Measurements from ENCODE around the gene TALDO1. TPM values are rescaled to one million over a fixed set of nuclear protein-coding genes. Genes with fewer than 3 reads are reported as not detected.

TALDO1 gene
- total RNA-seq, 6 experiments from 2014 or later: 102 to 184 (median 150) TPM

GRCh38 chr11:742156-742546 is 5.1 kb upstream of the TALDO1 start:
- Histone ChIP-seq H3K27me3 (no peaks in the 10 kb centered on the region), H3K27ac (no peak overlapping the region), H3K9me3 (no peaks in the 10 kb centered on the region), H3K4me1 (no peaks in the 10 kb centered on the region), H3K36me3 (no peaks in the 10 kb centered on the region), H3K4me3 (no peak overlapping the region)
- no CpG with 5 or more reads among the region's 3 CpGs for WGBS (ENCODE audit: insufficient coverage, low coverage, low lambda C conversion rate, missing lambda C conversion rate)
- intact Hi-C loops (cut with DNase I): no loop called here
- ATAC-seq (no peak), DNase-seq (no peak)
- no peak for TF ChIP-seq POLR2A (IDR thresholded peaks at IDR 0.05)
- TF ChIP-seq, protein P1, sequence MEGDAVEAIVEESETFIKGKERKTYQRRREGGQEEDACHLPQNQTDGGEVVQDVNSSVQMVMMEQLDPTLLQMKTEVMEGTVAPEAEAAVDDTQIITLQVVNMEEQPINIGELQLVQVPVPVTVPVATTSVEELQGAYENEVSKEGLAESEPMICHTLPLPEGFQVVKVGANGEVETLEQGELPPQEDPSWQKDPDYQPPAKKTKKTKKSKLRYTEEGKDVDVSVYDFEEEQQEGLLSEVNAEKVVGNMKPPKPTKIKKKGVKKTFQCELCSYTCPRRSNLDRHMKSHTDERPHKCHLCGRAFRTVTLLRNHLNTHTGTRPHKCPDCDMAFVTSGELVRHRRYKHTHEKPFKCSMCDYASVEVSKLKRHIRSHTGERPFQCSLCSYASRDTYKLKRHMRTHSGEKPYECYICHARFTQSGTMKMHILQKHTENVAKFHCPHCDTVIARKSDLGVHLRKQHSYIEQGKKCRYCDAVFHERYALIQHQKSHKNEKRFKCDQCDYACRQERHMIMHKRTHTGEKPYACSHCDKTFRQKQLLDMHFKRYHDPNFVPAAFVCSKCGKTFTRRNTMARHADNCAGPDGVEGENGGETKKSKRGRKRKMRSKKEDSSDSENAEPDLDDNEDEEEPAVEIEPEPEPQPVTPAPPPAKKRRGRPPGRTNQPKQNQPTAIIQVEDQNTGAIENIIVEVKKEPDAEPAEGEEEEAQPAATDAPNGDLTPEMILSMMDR (IDR thresholded peaks at IDR 0.05): no peak

GRCh38 chr11:742571-743201 is 4.6 kb upstream of the TALDO1 start:
- Histone ChIP-seq H3K36me3 (no peaks in the 10 kb centered on the region), H3K9me3 (no peaks in the 10 kb centered on the region), H3K4me1 (no peaks in the 10 kb centered on the region), H3K4me3 (no peak overlapping the region), H3K27me3 (no peaks in the 10 kb centered on the region), H3K27ac (no peak overlapping the region)
- 80% methylated on average over 2 of the region's 4 CpGs for WGBS (ENCODE audit: insufficient coverage, low coverage, low lambda C conversion rate, missing lambda C conversion rate)
- DNase-seq: no peak
- intact Hi-C loops (cut with DNase I): no loop called here
- no peak for ATAC-seq
- TF ChIP-seq POLR2A (IDR thresholded peaks at IDR 0.05): no peak
- TF ChIP-seq, protein P1 (IDR thresholded peaks at IDR 0.05): no peak

- no peaks in the 10 kb centered on the region for H3K27me3 ChIP-seq
- WGBS (ENCODE audit: insufficient coverage, low coverage, low lambda C conversion rate, missing lambda C conversion rate): 25% methylated on average over 1 of the region's 1 CpG
- H3K4me1 ChIP-seq: peaks cover 0 to 23% (median 5%) of the 10 kb centered on the region in 4 donors
- no peaks in the 10 kb centered on the region for H3K36me3 ChIP-seq
- DNase-seq: no peak
- no peaks in the 10 kb centered on the region for H3K9me3 ChIP-seq
- no peak overlapping the region for H3K27ac ChIP-seq
- intact Hi-C loops (cut with DNase I): no loop called here
- no peak overlapping the region for H3K4me3 ChIP-seq
- no peak for ATAC-seq
- TF ChIP-seq POLR2A (IDR thresholded peaks at IDR 0.05): no peak
- TF ChIP-seq, protein P1 (IDR thresholded peaks at IDR 0.05): no peak
Measured at GRCh38 chr11:745428-745827, 1.8 kb upstream of the TALDO1 start.

DNA sequence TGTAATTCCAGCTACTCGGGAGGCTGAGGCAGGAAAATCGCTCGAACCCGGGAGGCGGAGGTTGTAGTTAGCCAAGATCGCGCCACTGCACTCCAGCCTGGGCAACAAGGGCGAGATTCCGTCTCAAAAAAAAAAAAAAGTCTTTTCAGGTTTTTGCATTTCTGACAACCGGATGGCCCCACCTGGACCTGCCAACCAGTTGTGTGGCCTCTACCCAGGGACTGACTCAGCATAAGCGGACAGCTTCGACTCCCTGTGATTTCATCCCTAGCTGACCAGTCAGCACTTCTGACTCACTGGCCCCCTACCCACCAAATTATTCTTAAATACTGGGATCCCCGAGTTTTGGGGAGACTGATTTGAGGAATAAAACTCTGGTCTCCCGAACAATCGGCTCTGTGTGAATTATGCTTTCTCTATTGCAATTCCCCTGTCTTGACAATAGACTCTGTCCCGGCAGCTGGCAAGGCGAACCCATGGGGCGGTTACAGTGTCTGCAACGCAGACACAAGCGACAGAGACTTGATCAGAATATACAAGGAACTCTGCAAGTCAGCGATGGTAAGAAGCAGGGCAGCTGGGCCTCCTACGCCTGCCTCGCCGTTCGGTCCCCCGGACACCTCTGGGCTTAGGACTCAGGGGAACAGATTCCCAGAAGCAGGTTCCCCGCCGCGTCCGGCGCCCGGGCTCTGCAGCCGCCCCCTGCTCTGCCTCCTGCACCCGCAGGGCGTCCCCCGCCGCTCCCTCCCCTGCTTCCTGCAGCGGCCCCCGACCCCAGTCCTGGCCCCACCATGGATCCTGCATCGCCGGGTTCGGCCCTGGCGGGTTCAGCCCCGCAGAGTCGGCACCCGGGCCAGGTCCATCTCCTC is 741 bp upstream of the TALDO1 start:
- no peaks in the 10 kb centered on the region for H3K27me3 ChIP-seq
- H3K4me1 ChIP-seq: peaks cover 0 to 26% (median 5%) of the 10 kb centered on the region in 4 donors
- H3K9me3 ChIP-seq: no peaks in the 10 kb centered on the region
- H3K36me3 ChIP-seq: no peaks in the 10 kb centered on the region
- no peak for TF ChIP-seq POLR2A (IDR thresholded peaks at IDR 0.05)
- TF ChIP-seq, protein P1 (IDR thresholded peaks at IDR 0.05): no peak
- H3K27ac ChIP-seq: peak overlapping the region in 2 of 3 donors; percentile 36 to 90
- DNase-seq (no peak), ATAC-seq (peak; percentile 22 to 42 (median 28))
- WGBS (ENCODE audit: insufficient coverage, low coverage, low lambda C conversion rate, missing lambda C conversion rate): 12% methylated on average over 14 of the region's 46 CpGs
- intact Hi-C loops (cut with DNase I): no loop called here
- peak overlapping the region; percentile 97 to 99 (median 97) for H3K4me3 ChIP-seq
